Measurements from ENCODE around the gene JAZF1.

- TF ChIP-seq CTCF (IDR thresholded peaks at IDR 0.05) (no peak), ZFX (IDR thresholded peaks at IDR 0.05; ENCODE audit: borderline replicate concordance) (no peak)
These were observed 165.4 kb downstream of the JAZF1 start for GRCh38 chr7:28015169-28015568.

Data from 22Rv1 (cell line).